H1 (cell line): ENCODE results near the gene LMNTD2. TPM values are rescaled to one million over a fixed set of nuclear protein-coding genes. Genes with fewer than 3 reads are reported as not detected.

Experiments
- CTCF ChIA-PET: fragments of 300-600 bp; sonication (Branson Sonifier 250); formaldehyde crosslinking; loops from one replicate; lab custom pipeline; 2021; ENCODE audit not compliant: partially characterized antibody; lab: Charles Lee
- POLR2A ChIA-PET: fragments of 300-600 bp; sonication (Branson Sonifier 250); formaldehyde crosslinking; loops from one replicate; lab custom pipeline; 2021; ENCODE audit warnings: inconsistent platforms; ENCODE audit not compliant: partially characterized antibody; lab: Charles Lee
- DNase-seq, 2 experiments: peaks; one replicate each; pipeline versions ENCODE4 v3.0.0 to v3.0.0-alpha.2; 2010 to 2022; ENCODE audit warnings: low spot score in 2 of 2, low read depth in 1 of 2, mixed read lengths in 1 of 2
- FAIRE-seq: peaks from 2 replicates; lab custom pipeline; 2011; peaks lifted over from hg19 to GRCh38; lab: Jason Lieb, UNC
- H2AFZ ChIP-seq: 2 replicates; pipeline ENCODE4 v1.8.1; 2012; ENCODE audit warnings: low read length, inconsistent platforms
- H2AK5ac ChIP-seq: 2 replicates; pipeline ENCODE4 v1.6.1; 2013; ENCODE audit warnings: low read depth, low read length
- H2BK120ac ChIP-seq: replicated peaks from 2 replicates; pipeline ENCODE3; 2013; ENCODE audit warnings: low read depth, low read length, inconsistent platforms
- H2BK12ac ChIP-seq: 2 replicates; pipeline ENCODE4 v1.6.1; 2013; ENCODE audit warnings: low read depth, low read length
- H2BK15ac ChIP-seq: 2 replicates; pipeline ENCODE4 v1.6.1; 2013; ENCODE audit warnings: low read length
- H2BK20ac ChIP-seq: 2 replicates; pipeline ENCODE4 v1.6.1; 2013; ENCODE audit warnings: low read length
- H2BK5ac ChIP-seq: 2 replicates; pipeline ENCODE4 v1.6.1; 2013; ENCODE audit warnings: low read depth, low read length
- H3K14ac ChIP-seq: 2 replicates; pipeline ENCODE4 v1.6.1; 2013; ENCODE audit warnings: inconsistent platforms; ENCODE audit not compliant: insufficient read length
- H3K18ac ChIP-seq: 2 replicates; pipeline ENCODE4 v1.6.1; 2013; ENCODE audit warnings: low read length; ENCODE audit errors: extremely low read depth
- H3K23ac ChIP-seq: 2 replicates; pipeline ENCODE4 v1.6.1; 2013; ENCODE audit warnings: inconsistent platforms; ENCODE audit not compliant: insufficient read length
- H3K23me2 ChIP-seq: 2 replicates; pipeline ENCODE4 v1.6.1; 2013; ENCODE audit warnings: low read depth, low read length
- H3K27ac ChIP-seq: 2 replicates; pipeline ENCODE4 v1.6.1; 2011; ENCODE audit warnings: low read depth, low read length, inconsistent platforms
- H3K27me3 ChIP-seq, 4 experiments: replicated peaks in 1 of 4; 1 replicate in 1 of 4; 2 replicates in 3 of 4; pipeline versions ENCODE4 v1.6.1 to v1.8.1; 2011 to 2013; ENCODE audit warnings: low read length in 3 of 4, mild to moderate bottlenecking in 3 of 4, inconsistent platforms in 2 of 4, mixed read lengths in 2 of 4, moderate library complexity in 1 of 4; ENCODE audit not compliant: control insufficient read depth in 3 of 4, insufficient read depth in 3 of 4; ENCODE audit errors: extremely low read depth in 1 of 4
- H3K36me3 ChIP-seq, 4 experiments: 2 replicates each; pipeline versions ENCODE4 v1.6.1 to v1.8.1; 2011 to 2013; ENCODE audit warnings: mild to moderate bottlenecking in 4 of 4, low read length in 3 of 4, moderate library complexity in 2 of 4, control low read depth in 1 of 4, inconsistent platforms in 1 of 4; ENCODE audit not compliant: insufficient read depth in 4 of 4, control insufficient read depth in 2 of 4
- H3K4ac ChIP-seq: replicated peaks from 2 replicates; pipeline ENCODE3; 2013; ENCODE audit warnings: low read length, low read depth, mixed read lengths, inconsistent platforms; ENCODE audit not compliant: insufficient read length
- H3K4me1 ChIP-seq, 4 experiments: replicated peaks in 1 of 4; 1 replicate in 1 of 4; 2 replicates in 3 of 4; pipeline versions ENCODE4 v1.6.1 to v1.8.1; 2011 to 2013; ENCODE audit warnings: low read length in 3 of 4, inconsistent platforms in 2 of 4, mixed read lengths in 1 of 4; ENCODE audit not compliant: insufficient read depth in 4 of 4, control insufficient read depth in 3 of 4
- H3K4me2 ChIP-seq, 2 experiments: 2 replicates each; pipeline versions ENCODE4 v1.6.1 to v1.8.1; 2011 to 2013; ENCODE audit warnings: low read depth in 2 of 2, low read length in 2 of 2, control low read depth in 1 of 2, inconsistent platforms in 1 of 2, mild to moderate bottlenecking in 1 of 2; ENCODE audit not compliant: insufficient read depth in 1 of 2
- H3K4me3 ChIP-seq, 4 experiments: fragments of 200-600, 300-600 bp in 1 of 4; sonication (generic), shearing (Covaris generic), sonication (Bioruptor Twin) in 1 of 4; 2 replicates each; pipeline versions ENCODE4 v1.5.1 to v1.8.1; 2011 to 2016; ENCODE audit warnings: low read length in 4 of 4, low read depth in 3 of 4, control low read depth in 2 of 4, inconsistent platforms in 2 of 4, mild to moderate bottlenecking in 2 of 4, mixed read lengths in 1 of 4, moderate library complexity in 1 of 4; ENCODE audit not compliant: insufficient read depth in 2 of 4; ENCODE audit errors: extremely low read depth in 1 of 4
- H3K56ac ChIP-seq: replicated peaks from 2 replicates; pipeline ENCODE3; 2013; ENCODE audit warnings: low read depth, mild to moderate bottlenecking, mixed read lengths, low read length, inconsistent platforms; ENCODE audit not compliant: insufficient read length
- H3K79me1 ChIP-seq: 2 replicates; pipeline ENCODE4 v1.6.1; 2013; ENCODE audit warnings: low read depth, low read length, control low read depth
- H3K79me2 ChIP-seq, 2 experiments: 2 replicates each; pipeline versions ENCODE4 v1.6.1 to v1.8.1; 2012 to 2013; ENCODE audit warnings: low read length in 2 of 2, mild to moderate bottlenecking in 2 of 2, inconsistent platforms in 1 of 2; ENCODE audit not compliant: insufficient read depth in 2 of 2, control insufficient read depth in 1 of 2
- H3K9ac ChIP-seq, 4 experiments: replicated peaks in 1 of 4; 1 replicate in 1 of 4; 2 replicates in 3 of 4; pipeline versions ENCODE4 v1.6.1 to v1.8.1; 2011 to 2013; ENCODE audit warnings: low read depth in 3 of 4, low read length in 3 of 4, control low read depth in 2 of 4, mild to moderate bottlenecking in 2 of 4, moderate library complexity in 2 of 4, inconsistent platforms in 1 of 4; ENCODE audit errors: extremely low read depth in 1 of 4
- H3K9me3 ChIP-seq, 2 experiments: 2 replicates each; pipeline versions ENCODE4 v1.6.1 to v1.8.1; 2012 to 2013; ENCODE audit warnings: mild to moderate bottlenecking in 2 of 2, moderate library complexity in 2 of 2, control low read depth in 1 of 2, inconsistent platforms in 1 of 2, low read depth in 1 of 2, low read length in 1 of 2, mixed read lengths in 1 of 2; ENCODE audit not compliant: insufficient read depth in 2 of 2
- H4K20me1 ChIP-seq, 2 experiments: replicated peaks in 1 of 2; 2 replicates each; pipeline versions ENCODE3 to v1.8.1; 2011 to 2013; ENCODE audit warnings: inconsistent platforms in 2 of 2, low read length in 2 of 2, mild to moderate bottlenecking in 1 of 2; ENCODE audit not compliant: insufficient read depth in 2 of 2, control insufficient read depth in 1 of 2
- H4K5ac ChIP-seq: 2 replicates; pipeline ENCODE4 v1.6.1; 2013; ENCODE audit warnings: low read length, low read depth, mixed read lengths, inconsistent platforms; ENCODE audit not compliant: insufficient read length
- H4K8ac ChIP-seq: 2 replicates; pipeline ENCODE4 v1.8.0; 2013; ENCODE audit warnings: mild to moderate bottlenecking, moderate library complexity, low read length, inconsistent platforms; ENCODE audit not compliant: insufficient read depth; ENCODE audit errors: extremely low read depth
- H4K91ac ChIP-seq: replicated peaks from 2 replicates; pipeline ENCODE3; 2013; ENCODE audit warnings: low read length, mixed read lengths, inconsistent platforms; ENCODE audit not compliant: insufficient read length
- BACH1 ChIP-seq: IDR thresholded peaks from 2 replicates; pipeline ENCODE4 v1.6.1; 2012; ENCODE audit warnings: low read length, improper control_type of control experiment
- CBX8 ChIP-seq: fragments of 300-800, 300-1000 bp; sonication (generic); IDR thresholded peaks from 2 replicates; pipeline ENCODE4 v1.7.1; 2016; ENCODE audit warnings: low read depth, low read length, borderline replicate concordance
- CREB1 ChIP-seq: IDR thresholded peaks from 2 replicates; pipeline ENCODE4 v1.6.1; 2012; ENCODE audit warnings: inconsistent platforms
- EGR1 ChIP-seq: IDR thresholded peaks from 2 replicates; pipeline ENCODE4 v1.6.1; 2011; ENCODE audit warnings: low read depth, low read length, borderline replicate concordance
- EP300 ChIP-seq, 2 experiments: IDR thresholded peaks; 1 replicate in 1 of 2; 2 replicates in 1 of 2; pipeline ENCODE4 v1.6.1; 2011 to 2012; ENCODE audit warnings: low read depth in 2 of 2, low read length in 2 of 2, mild to moderate bottlenecking in 2 of 2, borderline replicate concordance in 1 of 2, inconsistent platforms in 1 of 2, moderate library complexity in 1 of 2
- GABPA ChIP-seq: IDR thresholded peaks from 2 replicates; pipeline ENCODE4 v1.6.1; 2011; ENCODE audit warnings: mild to moderate bottlenecking, low read length, moderate library complexity, borderline replicate concordance; ENCODE audit not compliant: insufficient read depth
- JUND ChIP-seq: IDR thresholded peaks from 2 replicates; pipeline ENCODE4 v1.6.1; 2011; ENCODE audit warnings: mild to moderate bottlenecking, improper control_type of control experiment, low read length
- KDM5A ChIP-seq: fragments of 200-600 bp; IDR thresholded peaks from 2 replicates; pipeline ENCODE4 v1.7.1; 2012; ENCODE audit warnings: mild to moderate bottlenecking, low read length, inconsistent platforms, mixed read lengths
- MAFK ChIP-seq: IDR thresholded peaks from 2 replicates; pipeline ENCODE4 v1.6.1; 2012; ENCODE audit warnings: low read depth, mild to moderate bottlenecking, improper control_type of control experiment, low read length
- POLR2A ChIP-seq, 2 experiments: IDR thresholded peaks; 1 replicate in 1 of 2; 2 replicates in 1 of 2; pipeline ENCODE4 v1.6.1; 2011; ENCODE audit warnings: low read depth in 2 of 2, low read length in 2 of 2, mild to moderate bottlenecking in 2 of 2; ENCODE audit errors: control extremely low read depth in 1 of 2
- POLR2AphosphoS5 ChIP-seq: IDR thresholded peaks from 2 replicates; pipeline ENCODE4 v1.6.1; 2011; ENCODE audit warnings: low read depth, low read length
- SAP30 ChIP-seq: fragments of 300-600 bp; sonication (generic); IDR thresholded peaks from 2 replicates; pipeline ENCODE4 v1.7.1; 2012; ENCODE audit warnings: low read length, moderate library complexity, mild to moderate bottlenecking, inconsistent platforms; ENCODE audit not compliant: insufficient read depth, insufficient replicate concordance
- SP4 ChIP-seq: IDR thresholded peaks from 2 replicates; pipeline ENCODE4 v1.6.1; 2012; ENCODE audit warnings: low read length, inconsistent platforms
- TAF1 ChIP-seq: IDR thresholded peaks from 2 replicates; pipeline ENCODE4 v1.6.1; 2011; ENCODE audit warnings: mild to moderate bottlenecking, low read depth, low read length
- ZNF274 ChIP-seq: IDR thresholded peaks from 2 replicates; pipeline ENCODE4 v1.7.0; 2012; ENCODE audit warnings: low read length, borderline replicate concordance; ENCODE audit errors: extremely low read depth
- WGBS, 2 experiments: shearing (Covaris generic) in 1 of 2; methylation state at CpG; one replicate each; pipeline versions ENCODE4 v1.1.6 to v1.1.7; 2013 to 2015; ENCODE audit warnings: low lambda C conversion rate in 2 of 2, mixed read lengths in 2 of 2, inconsistent platforms in 1 of 2, low coverage in 1 of 2, missing lambda C conversion rate in 1 of 2; ENCODE audit not compliant: insufficient replicate concordance in 2 of 2, insufficient coverage in 1 of 2, insufficient read length in 1 of 2; ENCODE audit errors: extremely low coverage in 1 of 2, missing lambda C conversion rate in 1 of 2; 5-methylcytosine and 5-hydroxymethylcytosine counted together
- polyA plus RNA-seq, 7 experiments: library from polyadenylated mRNA; depleted of rRNA in 3 of 7; stranded (reverse) in 5 of 7; unstranded in 2 of 7; fragments of >200 nt in 5 of 7; fragments of 200-250 nt in 2 of 7; gene quantifications; 1 replicate in 5 of 7; 2 replicates in 1 of 7; 4 replicates in 1 of 7; pipeline versions ENCODE4 v1.2.1 to v1.2.3, GENCODE V29; 2011 to 2013; ENCODE audit warnings: missing spikeins in 2 of 7, mixed read lengths in 2 of 7
- total RNA-seq: library from RNA; stranded (reverse); fragmentation: NEBNext Ultra II Directional; extraction: Animal tissue kit (Norgen Biotek cat#: 25700); gene quantifications from 2 replicates; pipeline ENCODE4 v1.2.1, GENCODE V29; 2021

The LMNTD2 gene
- total and polyA plus RNA-seq, 2 of the 8 experiments (the other 6 are each of a cell fraction or from before 2014, with no cell fraction given) = 1.6 to 3.1 TPM

DNA sequence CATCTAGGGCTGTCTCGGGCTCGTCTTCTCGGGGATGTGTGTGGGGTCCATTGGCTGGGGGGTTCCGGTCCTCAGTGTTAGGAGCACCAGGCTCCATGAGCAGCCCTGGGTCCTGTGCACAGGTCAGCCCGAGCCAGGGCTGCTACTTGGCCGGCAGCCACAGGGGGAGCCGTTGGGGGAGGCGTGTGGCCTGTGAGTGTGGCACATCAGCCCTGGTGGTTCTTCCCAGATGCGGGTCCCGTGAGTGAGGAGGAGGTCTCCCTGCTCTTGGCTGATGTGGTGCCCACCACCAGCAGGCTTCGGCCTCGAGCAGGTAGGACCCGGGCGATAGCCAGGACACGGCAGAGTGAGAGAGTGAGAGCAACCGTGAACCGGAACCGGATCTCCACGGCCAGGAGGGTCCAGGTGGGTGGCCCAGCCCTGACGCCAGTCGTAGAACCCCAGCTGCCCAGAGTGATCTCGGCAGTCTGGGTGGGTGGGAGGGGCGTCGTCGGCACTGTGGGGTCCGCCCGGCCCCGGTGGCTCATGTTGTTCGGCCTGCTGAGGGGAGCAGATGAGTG is 36.7 kb upstream of the LMNTD2 start:
- Histone ChIP-seq H2AFZ (no peak overlapping the region), H3K4me1 (no peaks in the 10 kb centered on the region), H3K56ac (no peak overlapping the region), H4K91ac (no peak overlapping the region), H3K79me2 (no peaks in the 10 kb centered on the region; a peak in 1 of 4 replicates), H2BK120ac (no peak overlapping the region), H2AK5ac (no peak overlapping the region), H3K9me3 (no peaks in the 10 kb centered on the region), H3K23ac (no peak overlapping the region), H2BK15ac (no peak overlapping the region), H2BK5ac (no peak overlapping the region), H4K8ac (no peak overlapping the region), H3K18ac (no peak overlapping the region), H3K79me1 (peaks cover 4% of the 10 kb centered on the region; the same call in 1 of the 2 replicates), H3K4me3 (no peak overlapping the region), H2BK20ac (no peak overlapping the region), H3K9ac (no peak overlapping the region), H3K4me2 (no peak overlapping the region), H2BK12ac (no peak overlapping the region), H3K36me3 (peaks cover 20 to 65% (median 54%) of the 10 kb centered on the region in 4 experiments), H3K4ac (no peak overlapping the region), H4K5ac (no peak overlapping the region), H4K20me1 (peaks cover 6 to 10% of the 10 kb centered on the region in 2 experiments), H3K14ac (no peak overlapping the region), H3K27me3 (no peaks in the 10 kb centered on the region), H3K23me2 (no peaks in the 10 kb centered on the region), H3K27ac (no peak overlapping the region)
- peak in 1 of 2 experiments; percentile 77 for DNase-seq
- ChIA-PET POLR2A (no interaction called here), CTCF (interaction anchor here (1.1 to 2.4 kb wide), 3 partner anchors 15 to 44 kb away, joined by 3 to 8 read pairs (median 8); no protein-coding TSS in a partner anchor)
- WGBS, 2 experiments = 91% methylated on average over 23 of the region's 29 CpGs; no CpG with 5 or more reads in 1 of the 2 experiments
- FAIRE-seq = no peak
- TF ChIP-seq BACH1 = no peak
- no peak for TF ChIP-seq EP300 (IDR thresholded peaks at IDR 0.05; ENCODE audit: borderline replicate concordance in 1 of 2, low read depth in 2 of 2, low read length in 2 of 2)
- no peak for TF ChIP-seq ZNF274
- no peak for TF ChIP-seq SP4
- no peak for TF ChIP-seq TAF1
- peak; percentile 69; the same call in 1 of the 2 replicates for TF ChIP-seq GABPA
- TF ChIP-seq POLR2A (IDR thresholded peaks at IDR 0.05; ENCODE audit: control extremely low read depth in 1 of 2, low read depth in 2 of 2, low read length in 2 of 2) = no peak
- TF ChIP-seq JUND = no peak
- TF ChIP-seq MAFK = no peak
- TF ChIP-seq SAP30 = no peak
- TF ChIP-seq EGR1 = no peak
- no peak for TF ChIP-seq CREB1
- no peak for TF ChIP-seq CBX8
- no peak for TF ChIP-seq POLR2AphosphoS5
- TF ChIP-seq KDM5A = no peak
